Measurements from ENCODE around the gene EPX.

EPX gene

GRCh38 chr17:58184986-58185761 is 7.4 kb upstream of the EPX start:
- DNase-seq (ENCODE audit: low read depth), result no peak

GRCh38 chr17:58186591-58186990 is 5.9 kb upstream of the EPX start:
- no peak for DNase-seq (ENCODE audit: low read depth)

- no peak for DNase-seq (ENCODE audit: low read depth)
Observed at GRCh38 chr17:58187063-58187462, 5.5 kb upstream of the EPX start.

GRCh38 chr17:58187675-58188074 is 4.9 kb upstream of the EPX start:
- DNase-seq (ENCODE audit: low read depth), result no peak

- DNase-seq (ENCODE audit: low read depth), result peak; percentile 87
Observed at GRCh38 chr17:58189436-58190146, 2.9 kb upstream of the EPX start.

- no peak for DNase-seq (ENCODE audit: low read depth)
Observed at GRCh38 chr17:58191241-58191896, 1.2 kb upstream of the EPX start.

- DNase-seq (ENCODE audit: low read depth), result no peak
Observed at GRCh38 chr17:58193641-58194255, 1.2 kb downstream of the EPX start.

GRCh38 chr17:58195518-58196123 is 3.1 kb downstream of the EPX start:
- DNase-seq (ENCODE audit: low read depth), result no peak

GRCh38 chr17:58196610-58197009 is 4.1 kb downstream of the EPX start:
- DNase-seq (ENCODE audit: low read depth), result no peak

GRCh38 chr17:58200024-58200633 is 7.6 kb downstream of the EPX start:
- peak; percentile 14 for DNase-seq (ENCODE audit: low read depth)

- DNase-seq (ENCODE audit: low read depth), result no peak
Observed at GRCh38 chr17:58202859-58203258, 10.3 kb downstream of the EPX start.

- no peak for DNase-seq (ENCODE audit: low read depth)
Observed at GRCh38 chr17:58204796-58205195, 12.3 kb downstream of the EPX start.

- DNase-seq (ENCODE audit: low read depth), result no peak
Observed at GRCh38 chr17:58205936-58206335, 13.4 kb downstream of the EPX start.

GRCh38 chr17:58207451-58207850 is 14.9 kb downstream of the EPX start:
- DNase-seq (ENCODE audit: low read depth), result no peak

GRCh38 chr17:58208344-58208743 is 15.8 kb downstream of the EPX start:
- DNase-seq (ENCODE audit: low read depth), result no peak

GRCh38 chr17:58210922-58211321 is 18.4 kb downstream of the EPX start:
- no peak for DNase-seq (ENCODE audit: low read depth)

- DNase-seq (ENCODE audit: low read depth), result no peak
Observed at GRCh38 chr17:58215685-58216084, 23.2 kb downstream of the EPX start.

- no peak for DNase-seq (ENCODE audit: low read depth)
Observed at GRCh38 chr17:58217766-58218165, 25.2 kb downstream of the EPX start.

GRCh38 chr17:58219007-58219788 is 26.7 kb downstream of the EPX start, which contains the start of gene MKS1:
TSS of gene MKS1 (minus strand) at chr17:58219255. CDS start at chr17:58219230, 25 bp downstream.
- DNase-seq (ENCODE audit: low read depth), result peak; percentile 82

GRCh38 chr17:58219789-58220183 is 27.3 kb downstream of the EPX start:
- DNase-seq (ENCODE audit: low read depth), result no peak

GRCh38 chr17:58224315-58224714 is 31.8 kb downstream of the EPX start:
- DNase-seq (ENCODE audit: low read depth), result no peak
